HCT116 (cell line): Measurements from ENCODE around the gene ENPP3. TPM values are rescaled to one million over a fixed set of nuclear protein-coding genes. Genes with fewer than 3 reads are reported as not detected.

ENCODE experiments used
- ATAC-seq: fragments of 200-7000 bp; cut with Tn5 transposase; 2 replicates; pipeline ENCODE4 v1.9.1; 2020; ENCODE audit warnings: mild to moderate bottlenecking, moderate library complexity
- BruUV-seq: library from RNA; stranded (reverse); fragments of 400-500 nt; replicated peaks from 2 replicates; lab custom pipeline; 2021; lab: Mats Ljungman, UMichigan
- CTCF ChIA-PET: fragments of 300-600 bp; sonication (Branson Sonifier 250); formaldehyde crosslinking; loops from one replicate; lab custom pipeline; 2021; ENCODE audit warnings: antibody characterized with exemption; lab: Charles Lee
- POLR2A ChIA-PET: fragments of 300-600, 350-600 bp; sonication (Branson Sonifier 250); formaldehyde crosslinking; loops from one replicate; lab custom pipeline; 2021; ENCODE audit warnings: antibody characterized with exemption; lab: Charles Lee
- RAD21 ChIA-PET, 2 experiments: fragments of 300-600 bp; sonication (Branson Sonifier 250); formaldehyde crosslinking; loops; one replicate each; lab custom pipeline; 2023; ENCODE audit warnings: low total read pairs in 2 of 2; ENCODE audit not compliant: uncharacterized antibody in 2 of 2, unreplicated experiment in 2 of 2, low non-redundant PET in 1 of 2; lab: Charles Lee
- DNase-seq: peaks from one replicate; pipeline ENCODE4 v3.0.0-alpha.2; 2010; ENCODE audit warnings: low read depth, low spot score
- H2AFZ ChIP-seq: fragments of 200-600 bp; shearing (Covaris generic), sonication (generic); 2 replicates; pipeline ENCODE4 v1.6.1; 2017; ENCODE audit warnings: low read depth, mixed run types, mixed read lengths, antibody characterized with exemption, low read length; ENCODE audit not compliant: poor library complexity, severe bottlenecking
- H3K27ac ChIP-seq: 2 replicates; pipeline ENCODE4 v1.5.1; 2012; ENCODE audit warnings: low read depth, low read length
- H3K27me3 ChIP-seq: fragments of 200-600 bp; sonication (generic); 2 replicates; pipeline ENCODE4 v1.6.1; 2016; ENCODE audit warnings: mixed run types, low read length, mixed read lengths; ENCODE audit not compliant: insufficient read depth
- H3K36me3 ChIP-seq, 2 experiments: fragments of 200-500 bp in 1 of 2; fragments of 200-600 bp in 1 of 2; sonication (Bioruptor generic) in 1 of 2; sonication (generic) in 1 of 2; 2 replicates each; pipeline versions ENCODE4 v1.5.1 to v1.6.1; 2014 to 2016; ENCODE audit warnings: low read length in 2 of 2, inconsistent platforms in 1 of 2, mixed read lengths in 1 of 2, mixed run types in 1 of 2; ENCODE audit not compliant: insufficient read depth in 2 of 2, control insufficient read depth in 1 of 2
- H3K4me1 ChIP-seq, 2 experiments: fragments of 200-600 bp in 1 of 2; sonication (generic) in 1 of 2; 2 replicates each; pipeline versions ENCODE4 v1.5.1 to v1.6.1; 2012 to 2017; ENCODE audit warnings: low read length in 2 of 2, inconsistent platforms in 1 of 2, mild to moderate bottlenecking in 1 of 2, mixed read lengths in 1 of 2, mixed run types in 1 of 2, moderate library complexity in 1 of 2; ENCODE audit not compliant: insufficient read depth in 2 of 2, control insufficient read depth in 1 of 2
- H3K4me2 ChIP-seq: fragments of 200-600 bp; sonication (generic); 2 replicates; pipeline ENCODE4 v1.6.1; 2017; ENCODE audit warnings: mixed run types, low read length, mixed read lengths
- H3K4me3 ChIP-seq, 2 experiments: fragments of 200-600 bp in 1 of 2; sonication (generic) in 1 of 2; replicated peaks in 1 of 2; 2 replicates each; pipeline ENCODE4 v1.5.1; 2011 to 2016; ENCODE audit warnings: low read length in 2 of 2, control low read depth in 1 of 2, low read depth in 1 of 2, mild to moderate bottlenecking in 1 of 2, mixed read lengths in 1 of 2, mixed run types in 1 of 2
- H3K79me2 ChIP-seq: fragments of 200-600 bp; sonication (generic); 2 replicates; pipeline ENCODE4 v1.6.1; 2017; ENCODE audit warnings: mild to moderate bottlenecking, mixed run types, low read length, moderate library complexity, mixed read lengths; ENCODE audit not compliant: insufficient read depth
- H3K9ac ChIP-seq: fragments of 200-600 bp; sonication (generic); 2 replicates; pipeline ENCODE4 v1.6.1; 2016; ENCODE audit warnings: low read length, mixed read lengths
- H3K9me2 ChIP-seq: fragments of 200-600 bp; sonication (generic), shearing (Covaris generic); 2 replicates; pipeline ENCODE4 v1.6.1; 2017; ENCODE audit warnings: mixed run types, mild to moderate bottlenecking, moderate library complexity; ENCODE audit not compliant: insufficient read depth
- H3K9me3 ChIP-seq, 2 experiments: fragments of 200-500 bp in 1 of 2; fragments of 200-600 bp in 1 of 2; sonication (Bioruptor generic) in 1 of 2; sonication (generic) in 1 of 2; 2 replicates each; pipeline ENCODE4 v1.6.1; 2014 to 2017; ENCODE audit warnings: low read length in 2 of 2, mixed read lengths in 2 of 2, inconsistent platforms in 1 of 2, low read depth in 1 of 2, mild to moderate bottlenecking in 1 of 2, mixed run types in 1 of 2, moderate library complexity in 1 of 2; ENCODE audit not compliant: control insufficient read depth in 1 of 2, insufficient read depth in 1 of 2
- H4K20me1 ChIP-seq: fragments of 200-600 bp; sonication (generic), shearing (Covaris generic); 2 replicates; pipeline ENCODE4 v1.6.1; 2017; ENCODE audit warnings: mixed run types, mild to moderate bottlenecking, moderate library complexity; ENCODE audit not compliant: insufficient read depth
- CBX3 ChIP-seq: IDR thresholded peaks from 2 replicates; pipeline ENCODE4 v1.6.1; 2012; ENCODE audit warnings: low read depth
- ELF1 ChIP-seq: IDR thresholded peaks from 2 replicates; pipeline ENCODE4 v1.6.1; 2012; ENCODE audit warnings: low read depth, borderline replicate concordance
- EZH2 ChIP-seq: fragments of 200-600 bp; sonication (generic); IDR thresholded peaks from 2 replicates; pipeline ENCODE4 v1.6.1; 2017; ENCODE audit warnings: antibody characterized with exemption, mixed run types
- EZH2phosphoT487 ChIP-seq: fragments of 200-600 bp; IDR thresholded peaks from 2 replicates; pipeline ENCODE4 v1.6.1; 2018; ENCODE audit warnings: antibody characterized with exemption, borderline replicate concordance
- FOSL1 ChIP-seq: IDR thresholded peaks from 2 replicates; pipeline ENCODE4 v1.6.1; 2012; ENCODE audit warnings: low read depth
- JUND ChIP-seq: IDR thresholded peaks from 2 replicates; pipeline ENCODE4 v1.6.1; 2012
- POLR2A ChIP-seq: IDR thresholded peaks from 2 replicates; pipeline ENCODE4 v1.7.0; 2011; ENCODE audit warnings: borderline replicate concordance; ENCODE audit not compliant: insufficient read depth, insufficient read length; ENCODE audit errors: extremely low read depth
- REST ChIP-seq: IDR thresholded peaks from 2 replicates; pipeline ENCODE4 v1.6.1; 2012; ENCODE audit warnings: low read depth
- SP1 ChIP-seq: IDR thresholded peaks from 2 replicates; pipeline ENCODE4 v1.6.1; 2012; ENCODE audit warnings: low read depth
- TCF7L2 ChIP-seq: IDR thresholded peaks from 2 replicates; pipeline ENCODE4 v1.7.0; 2011; ENCODE audit warnings: borderline replicate concordance, inconsistent platforms; ENCODE audit not compliant: insufficient read depth, insufficient read length; ENCODE audit errors: extremely low read depth
- YY1 ChIP-seq: IDR thresholded peaks from 2 replicates; pipeline ENCODE4 v1.6.1; 2011; ENCODE audit warnings: low read length, low read depth, moderate library complexity, mild to moderate bottlenecking; ENCODE audit not compliant: insufficient replicate concordance; ENCODE audit errors: extremely low read depth
- ZBTB33 ChIP-seq: IDR thresholded peaks from 2 replicates; pipeline ENCODE4 v1.6.1; 2011; ENCODE audit warnings: mild to moderate bottlenecking, low read length, moderate library complexity; ENCODE audit not compliant: insufficient replicate concordance; ENCODE audit errors: extremely low read depth
- ZNF274 ChIP-seq: fragments of 200-500 bp; sonication (Bioruptor generic); IDR thresholded peaks from 2 replicates; pipeline ENCODE4 v1.6.1; 2014; ENCODE audit warnings: mild to moderate bottlenecking, low read depth, low read length, inconsistent platforms
- intact Hi-C: fragments of 100-400 bp; cut with micrococcal nuclease; formaldehyde crosslinking; loops from 2 replicates; pipeline ENCODE4 v1.10.0; 2022
- total RNA-seq: library from RNA; stranded (reverse); gene quantifications from one replicate; pipeline ENCODE4 v1.2.1, GENCODE V29; 2021; ENCODE audit not compliant: unreplicated experiment

ENPP3 gene
- total RNA-seq, 1 experiment from 2014 or later, result 0.15 TPM

- no peak overlapping the region for H3K9ac ChIP-seq
- no peak overlapping the region for H3K27ac ChIP-seq
- H3K79me2 ChIP-seq, result no peaks in the 10 kb centered on the region
- H4K20me1 ChIP-seq, result no peaks in the 10 kb centered on the region
- POLR2A ChIA-PET, result no interaction called here
- DNase-seq (no peak), ATAC-seq (no peak)
- RAD21 ChIA-PET, result no interaction called here
- H3K36me3 ChIP-seq, result no peaks in the 10 kb centered on the region
- TF ChIP-seq YY1, result no peak
- TF ChIP-seq EZH2phosphoT487, result no peak
- no peak for TF ChIP-seq POLR2A
- TF ChIP-seq TCF7L2, result no peak
- no peak for TF ChIP-seq ELF1
- no peak for TF ChIP-seq FOSL1
- no peak for TF ChIP-seq EZH2
- no peak overlapping the region for H3K4me2 ChIP-seq
- no peaks in the 10 kb centered on the region for H3K9me3 ChIP-seq
- H2AFZ ChIP-seq, result no peak overlapping the region
- intact Hi-C loops, result no loop called here
- H3K4me3 ChIP-seq, result no peak overlapping the region
- BruUV-seq, result no TSS peak
- peaks cover 2% of the 10 kb centered on the region; the same call in 1 of the 2 replicates for H3K9me2 ChIP-seq
- H3K4me1 ChIP-seq, result no peaks in the 10 kb centered on the region
- H3K27me3 ChIP-seq, result no peaks in the 10 kb centered on the region
- CTCF ChIA-PET, result no interaction called here
Observed at GRCh38 chr6:131688286-131688685, 51.2 kb downstream of the ENPP3 start.

GRCh38 chr6:131692031-131692430, 54.9 kb downstream of the ENPP3 start:
- no peak overlapping the region for H3K4me3 ChIP-seq
- no peak overlapping the region for H2AFZ ChIP-seq
- ChIA-PET RAD21 (no interaction called here), CTCF (no interaction called here), POLR2A (no interaction called here)
- no peak for ATAC-seq
- no peaks in the 10 kb centered on the region for H3K9me3 ChIP-seq
- no peak overlapping the region for H3K9ac ChIP-seq
- BruUV-seq, result no TSS peak
- intact Hi-C loops, result loop anchor here (10.0 kb wide), 3 partner anchors 523 to 783 kb away; no protein-coding TSS in a partner anchor
- no peak overlapping the region for H3K27ac ChIP-seq
- no peaks in the 10 kb centered on the region for H3K79me2 ChIP-seq
- no peak for DNase-seq
- no peaks in the 10 kb centered on the region for H3K4me1 ChIP-seq
- H3K27me3 ChIP-seq, result no peaks in the 10 kb centered on the region
- H4K20me1 ChIP-seq, result no peaks in the 10 kb centered on the region
- H3K36me3 ChIP-seq, result no peaks in the 10 kb centered on the region
- no peak overlapping the region for H3K4me2 ChIP-seq
- no peaks in the 10 kb centered on the region for H3K9me2 ChIP-seq
- TF ChIP-seq EZH2phosphoT487, result no peak
- TF ChIP-seq CBX3, result no peak
- TF ChIP-seq SP1, result no peak
- TF ChIP-seq ZBTB33, result no peak
- TF ChIP-seq POLR2A, result no peak
- TF ChIP-seq JUND, result no peak
- no peak for TF ChIP-seq TCF7L2
- no peak for TF ChIP-seq REST
- TF ChIP-seq ZNF274, result no peak
